UCSD-AML1 (cell line): Measurements from ENCODE around the gene USP12.
"Not testable (repeated sequence)": the region's sequence is repeated elsewhere in the genome, so short reads cannot be mapped to it uniquely, and the experiment has no call there.

ENCODE experiments used
- DNase-seq: peaks from one replicate; lab custom pipeline; 2025; ENCODE audit not compliant: unreplicated experiment; lab: John Stamatoyannopoulos, UW

The USP12 gene

DNA sequence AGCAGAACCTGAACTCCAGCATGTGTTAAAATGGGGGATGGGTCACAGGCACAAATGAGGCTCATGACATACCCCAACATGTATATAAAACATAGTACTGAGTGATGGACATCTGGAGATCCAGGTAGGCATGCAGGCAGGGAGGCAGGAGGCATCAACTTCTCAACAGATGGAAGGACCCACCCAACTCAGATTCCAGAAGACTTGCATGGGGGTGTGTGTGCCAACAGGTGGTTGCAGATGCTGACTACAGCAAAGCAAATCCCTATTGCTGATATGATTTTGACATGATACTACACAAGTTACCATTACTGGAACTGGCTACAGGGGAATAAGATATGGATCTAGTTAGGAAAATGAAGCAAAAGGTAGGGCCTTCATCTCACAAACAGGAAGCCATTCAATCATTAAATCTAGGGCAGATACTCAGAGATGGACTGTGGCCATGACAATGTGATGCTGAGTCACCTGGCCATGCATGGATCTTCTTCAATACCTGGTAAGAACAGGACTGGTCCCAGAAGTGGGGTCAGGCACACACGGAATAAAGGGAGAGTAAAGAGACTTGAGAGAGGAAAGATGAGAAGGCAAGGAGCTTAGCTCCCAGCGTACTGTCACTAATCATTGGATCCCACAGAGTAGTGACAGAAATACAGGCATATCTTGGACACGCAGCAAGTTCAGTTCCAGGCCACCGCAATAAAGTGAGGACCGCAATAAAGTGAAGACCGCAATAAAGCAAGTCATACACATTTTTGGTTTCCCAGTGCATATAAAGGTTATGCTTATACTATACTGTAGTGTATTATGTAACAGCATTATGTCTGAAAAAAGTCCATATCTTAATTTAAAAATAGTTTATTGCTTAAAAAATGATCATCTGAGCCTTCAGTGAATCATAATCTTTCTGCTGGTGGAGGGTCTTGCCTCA is 91.3 kb downstream of the USP12 start:
- DNase-seq: no peak

DNA sequence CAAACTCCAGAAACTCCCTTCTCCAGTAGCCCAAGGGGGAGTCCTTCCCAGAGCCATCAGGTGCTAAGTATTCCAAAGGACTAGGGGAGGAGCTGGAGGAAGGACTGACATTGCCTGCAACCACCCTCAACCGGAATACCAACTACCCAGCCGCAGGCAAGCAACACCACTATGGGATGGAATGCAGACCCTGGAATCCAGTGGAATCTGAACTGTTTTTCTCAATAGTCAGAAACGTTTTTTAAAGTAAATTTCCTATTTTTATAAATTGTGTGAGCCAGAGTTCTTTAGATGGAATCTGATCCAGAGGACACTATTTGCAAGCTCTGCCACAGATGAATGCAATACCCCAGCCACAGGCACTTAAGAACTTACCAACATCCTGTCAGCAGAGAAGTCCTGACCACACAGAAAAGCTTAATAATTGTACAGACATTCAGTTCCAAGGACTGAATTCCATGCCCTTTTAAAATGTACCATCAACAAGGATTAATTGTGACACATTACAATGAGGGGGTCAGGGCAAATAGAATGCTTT is 92.1 kb downstream of the USP12 start:
- no peak for DNase-seq

DNA sequence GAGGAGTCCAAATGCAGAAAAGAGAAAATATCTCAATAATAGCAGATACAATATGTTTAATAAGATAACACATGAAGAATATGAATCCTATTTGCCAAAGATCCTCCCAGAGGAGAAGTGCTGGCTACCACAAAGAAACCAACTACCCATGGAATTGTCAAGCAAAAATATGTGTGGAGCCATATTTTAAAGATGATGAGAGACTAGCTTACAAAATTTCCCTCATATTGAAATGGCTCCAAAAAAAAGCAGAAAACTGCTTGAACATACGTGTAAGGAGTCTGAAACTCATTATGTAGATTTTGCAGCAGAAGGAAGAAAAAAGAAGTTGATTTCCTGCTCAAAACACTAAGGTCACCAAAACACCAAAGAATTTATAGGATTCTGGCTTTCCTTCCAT is 94.2 kb downstream of the USP12 start:
- DNase-seq: no peak

DNA sequence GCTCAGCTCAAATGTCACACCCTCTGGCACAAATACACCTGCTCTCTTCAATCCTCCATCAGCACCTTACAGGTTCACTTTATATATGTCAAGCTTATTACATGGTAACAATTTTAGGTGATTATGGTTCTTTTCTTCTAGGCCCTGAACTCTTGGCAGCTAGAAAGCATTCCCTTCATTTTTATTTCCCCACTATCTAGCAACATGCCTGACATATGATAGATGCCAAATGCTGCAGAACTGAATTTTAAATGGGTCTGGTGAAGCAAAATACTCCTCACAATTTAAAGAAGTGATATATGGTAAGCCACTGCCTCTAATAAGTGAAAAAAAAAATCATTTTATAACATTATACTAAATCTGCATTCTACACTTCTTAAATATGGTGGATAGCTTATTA is 95.2 kb downstream of the USP12 start:
- DNase-seq: no peak

DNA sequence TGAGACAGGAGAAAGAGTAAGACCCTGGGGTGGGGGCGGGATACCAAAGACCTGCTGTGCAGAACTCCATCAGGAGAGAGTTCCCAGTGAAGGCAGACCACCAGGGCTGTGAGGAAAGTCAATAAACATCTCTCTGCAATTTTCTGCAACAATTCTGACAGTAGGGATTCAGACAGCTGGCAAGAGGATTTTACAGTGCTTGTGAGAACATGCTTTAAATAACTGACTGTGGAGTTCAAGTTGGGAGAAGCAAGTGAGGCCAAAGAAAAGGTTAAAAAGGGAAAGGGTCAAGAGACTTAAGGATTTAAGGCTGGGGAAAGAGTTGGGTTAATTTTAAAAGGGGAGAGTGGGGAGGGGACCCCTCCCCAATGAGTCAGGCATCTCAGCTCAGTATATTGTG is 98.4 kb downstream of the USP12 start:
- DNase-seq: no peak

DNA sequence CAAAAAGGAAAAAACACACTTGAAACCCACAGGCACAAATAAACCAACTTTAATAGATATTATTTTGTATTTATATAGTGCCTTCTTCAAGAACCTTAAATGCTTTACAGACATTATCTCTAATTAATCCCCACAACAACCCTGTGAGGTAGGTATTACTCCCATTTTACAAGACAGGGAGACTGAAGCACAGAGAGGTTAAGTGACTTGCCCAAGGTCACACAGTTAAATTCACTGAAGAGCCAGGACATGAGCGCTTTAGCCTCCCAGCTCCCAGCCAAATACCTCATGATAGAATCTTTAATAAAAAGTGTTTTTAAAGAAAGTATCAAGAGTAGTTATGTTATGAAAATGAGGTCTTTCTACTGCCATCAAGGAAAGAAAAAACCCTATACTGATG is 105.5 kb downstream of the USP12 start:
- not testable (repeated sequence) for DNase-seq

DNA sequence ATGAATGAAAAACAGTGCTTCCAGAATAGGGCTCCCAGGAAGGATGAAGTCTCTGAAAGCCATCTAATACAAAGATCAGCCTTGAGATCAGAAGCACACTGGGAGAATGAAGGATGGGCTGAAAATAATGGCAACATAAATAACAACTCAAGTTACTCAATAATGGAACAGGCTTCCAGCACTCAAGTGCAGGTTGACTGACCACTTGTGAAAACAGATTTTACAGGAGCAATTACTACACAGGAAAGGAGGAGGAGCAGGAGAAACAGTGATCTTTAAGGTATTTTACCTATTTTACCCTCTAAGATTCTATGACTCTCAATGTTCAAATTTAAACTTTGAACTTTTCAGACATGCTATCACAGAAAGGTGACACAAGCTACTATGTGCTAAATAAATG is 106.0 kb downstream of the USP12 start:
- DNase-seq: no peak

DNA sequence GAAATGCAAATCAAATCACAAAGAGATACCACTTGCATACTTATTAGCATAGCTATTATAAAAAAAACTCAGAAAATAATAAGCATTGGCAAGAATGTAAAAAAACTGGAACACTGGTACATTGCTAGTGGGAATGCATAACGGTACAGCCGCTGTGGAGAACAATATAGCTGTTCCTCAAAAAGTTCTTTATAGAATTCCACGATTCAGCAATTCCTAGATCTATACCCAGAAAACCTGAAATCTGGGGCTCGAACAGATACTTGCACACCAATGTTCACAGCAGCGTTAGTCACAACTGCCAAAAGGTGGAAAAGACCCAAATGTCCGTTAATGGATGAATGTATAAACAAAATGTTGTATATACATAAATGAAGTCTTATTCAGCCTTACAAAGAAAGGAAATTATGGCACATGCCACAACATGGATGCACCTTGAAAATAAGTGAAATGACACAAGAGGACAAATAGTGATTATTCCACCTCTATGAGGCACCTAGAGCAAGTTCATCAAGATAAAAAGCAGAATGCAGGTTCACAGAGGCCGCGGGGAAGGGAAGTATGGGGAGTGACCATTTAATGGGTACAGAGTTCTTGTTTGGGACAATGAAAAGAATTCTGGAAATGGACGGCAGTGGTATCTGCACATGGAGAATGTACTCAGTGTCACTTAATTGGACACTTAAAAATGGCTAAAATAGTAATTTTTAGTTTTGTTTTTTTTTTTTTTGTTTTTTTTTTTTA is 107.2 kb downstream of the USP12 start:
- no peak for DNase-seq

DNA sequence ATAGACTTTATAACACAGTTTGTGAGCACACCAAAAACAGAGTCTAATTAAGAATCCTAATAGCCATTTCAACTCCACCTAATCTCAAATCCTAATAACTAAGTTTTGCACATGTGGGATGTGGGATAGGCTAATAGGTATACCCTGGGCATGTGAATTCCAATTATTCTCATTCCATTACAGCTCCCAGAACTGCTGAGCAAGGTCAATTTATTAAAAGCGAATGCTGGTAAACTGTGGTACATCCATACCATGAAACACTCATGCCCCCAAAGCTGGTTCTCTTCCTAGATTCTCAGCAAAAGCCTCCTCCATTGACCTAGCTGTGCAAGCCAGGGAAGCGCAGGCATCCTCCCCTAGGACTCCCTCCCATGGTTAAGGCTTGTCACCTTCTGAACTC is 113.8 kb downstream of the USP12 start:
- no peak for DNase-seq

DNA sequence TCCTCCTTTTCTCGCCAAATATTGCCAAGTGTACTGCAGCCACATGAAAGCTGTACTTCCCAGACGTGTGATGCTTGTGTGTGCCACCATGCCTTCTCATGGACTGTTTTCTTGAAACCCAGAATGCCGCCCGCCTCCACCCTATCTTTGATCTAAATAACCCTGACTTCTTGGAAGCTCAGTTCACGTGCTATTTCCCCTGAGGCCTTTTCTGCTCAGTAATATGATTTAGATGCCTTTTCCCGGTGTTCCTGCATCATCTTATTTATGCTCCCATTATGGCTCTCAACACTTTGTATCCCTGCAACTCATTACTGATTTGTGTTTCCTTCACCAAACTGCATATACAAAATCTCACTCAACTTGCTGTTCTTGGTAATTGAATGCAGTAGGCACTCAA is 116.1 kb downstream of the USP12 start:
- DNase-seq: no peak

DNA sequence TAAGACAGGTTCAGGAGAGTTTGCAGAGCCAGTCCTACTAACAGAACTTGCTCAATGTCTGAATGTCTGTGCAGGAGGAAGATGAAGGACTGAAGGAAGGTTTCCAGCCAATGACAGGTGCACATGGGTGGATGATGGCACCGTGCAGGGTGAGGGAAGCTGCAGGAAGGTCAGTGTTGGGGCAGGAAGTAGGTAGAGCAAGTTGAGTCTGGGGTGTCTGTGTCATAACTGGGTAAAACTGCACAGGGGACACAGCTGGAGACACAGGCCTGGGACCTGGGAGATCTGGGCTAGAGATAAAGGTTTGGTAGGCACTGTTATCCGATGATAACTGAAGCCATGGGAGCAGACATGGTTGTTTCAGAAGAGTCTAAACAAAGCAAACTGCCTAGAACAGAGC is 116.9 kb downstream of the USP12 start:
- no peak for DNase-seq

DNA sequence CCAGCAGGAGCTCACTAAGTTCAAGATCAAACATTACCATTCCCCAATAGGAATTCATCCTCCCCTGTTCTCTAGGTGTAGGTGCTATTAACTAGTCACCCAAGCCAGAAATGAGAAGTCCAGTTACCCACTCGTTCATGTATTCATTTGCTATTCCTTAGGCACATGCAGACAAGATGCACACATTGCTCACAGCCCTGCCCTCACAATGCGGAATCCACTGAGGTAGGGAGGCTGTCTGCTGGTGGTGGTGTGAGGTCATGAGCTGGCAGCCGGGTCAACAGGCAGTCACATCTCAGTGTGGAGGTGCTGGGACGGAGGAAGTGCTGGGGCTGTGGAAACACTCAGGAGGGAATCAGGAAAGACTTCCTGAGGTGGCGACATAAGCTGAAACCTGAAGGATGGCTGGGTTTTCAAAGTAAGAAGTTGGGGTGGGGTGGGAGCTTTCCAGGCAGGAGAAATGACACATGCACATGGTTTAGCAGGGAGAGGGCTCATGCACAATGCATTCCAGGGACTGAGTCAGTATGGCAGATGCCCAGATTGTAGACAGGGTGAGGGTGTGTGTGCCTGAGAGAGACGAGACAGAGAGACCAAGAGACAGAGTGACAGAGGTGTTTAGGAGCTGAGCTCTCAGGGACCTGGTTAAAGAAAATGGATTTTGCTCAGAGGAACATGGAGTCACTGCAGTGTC is 117.6 kb downstream of the USP12 start:
- DNase-seq: no peak

DNA sequence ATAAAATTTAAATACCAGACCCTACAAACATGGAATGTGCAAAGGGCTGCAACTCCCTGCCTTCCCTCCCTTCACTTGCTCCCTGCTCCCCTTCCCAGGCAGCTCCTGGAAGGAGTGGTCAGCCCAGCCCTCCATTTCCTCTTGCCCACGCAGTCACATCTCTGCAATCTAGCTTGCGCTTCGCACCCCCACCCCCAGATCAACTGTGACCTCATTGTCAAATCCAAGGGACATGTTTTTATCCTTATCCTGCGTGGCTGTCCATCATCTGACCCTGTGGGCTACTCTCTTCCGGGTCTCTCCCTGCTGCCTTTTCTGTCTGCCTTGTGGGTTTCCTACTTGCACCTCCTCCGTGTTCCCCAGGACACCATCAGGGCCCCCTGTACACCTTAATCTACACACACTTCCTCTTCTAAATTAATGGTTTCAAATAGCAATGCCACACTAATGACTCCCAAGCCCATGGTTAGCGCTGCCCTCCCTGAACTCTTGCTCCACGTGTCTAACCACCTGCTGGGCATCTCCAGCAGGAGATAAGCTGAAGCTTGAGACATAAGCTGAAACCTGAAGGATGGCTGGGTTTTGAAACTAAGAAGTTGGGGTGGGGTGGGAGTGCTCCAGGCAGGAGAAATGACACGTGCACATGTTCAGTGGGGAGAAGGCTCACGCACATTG is 118.3 kb downstream of the USP12 start:
- peak; percentile 67 for DNase-seq

DNA sequence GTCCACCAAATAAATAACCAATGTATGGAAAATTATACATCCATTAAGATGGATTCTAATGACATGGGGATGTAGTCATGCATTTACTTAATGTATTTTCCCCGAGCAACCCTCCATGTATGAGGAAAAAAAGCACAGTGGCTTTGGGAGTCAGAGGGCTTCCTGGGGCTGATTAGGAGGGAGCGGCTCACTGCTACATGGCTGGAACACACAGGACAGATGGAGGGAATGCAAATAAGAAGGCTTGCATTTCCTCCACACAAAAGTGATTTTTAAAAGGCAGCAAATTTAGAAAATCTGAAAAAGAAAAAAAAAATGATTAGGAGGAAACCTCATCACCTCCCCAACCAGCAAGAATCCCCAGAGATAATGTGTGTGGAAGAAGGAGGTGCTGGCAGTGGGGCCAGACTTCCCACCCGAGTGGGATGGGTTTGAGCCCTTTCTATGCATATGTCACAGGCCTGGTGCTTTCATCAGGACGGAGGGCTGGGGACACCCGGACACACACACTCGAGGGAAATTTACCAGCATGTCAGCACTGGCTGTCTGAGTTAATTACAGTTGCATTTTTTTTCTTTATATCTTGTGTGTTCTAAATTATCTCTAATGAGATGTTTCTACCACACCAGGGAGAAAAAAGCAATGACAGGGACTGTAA is 118.9 kb downstream of the USP12 start:
- DNase-seq: no peak

DNA sequence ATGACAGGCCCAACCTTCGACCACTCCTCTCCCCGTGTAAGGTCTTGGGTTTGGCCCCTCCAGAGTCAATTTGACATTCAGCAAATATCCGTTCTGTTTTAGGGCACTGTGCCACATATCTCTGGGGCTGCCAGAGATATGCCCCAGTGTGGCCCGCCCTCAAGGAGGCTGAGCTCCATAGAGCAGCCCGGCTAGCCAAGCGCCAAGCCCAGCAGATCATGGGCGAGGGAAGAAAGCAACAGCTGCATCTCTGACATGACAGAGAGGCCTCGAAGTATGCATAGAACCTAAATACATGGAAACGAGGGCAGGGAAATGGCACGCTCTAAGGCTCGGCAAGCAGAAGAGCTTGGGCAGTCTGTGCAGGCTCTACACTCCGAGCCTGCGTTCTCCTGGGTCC is 124.5 kb downstream of the USP12 start:
- no peak for DNase-seq

DNA sequence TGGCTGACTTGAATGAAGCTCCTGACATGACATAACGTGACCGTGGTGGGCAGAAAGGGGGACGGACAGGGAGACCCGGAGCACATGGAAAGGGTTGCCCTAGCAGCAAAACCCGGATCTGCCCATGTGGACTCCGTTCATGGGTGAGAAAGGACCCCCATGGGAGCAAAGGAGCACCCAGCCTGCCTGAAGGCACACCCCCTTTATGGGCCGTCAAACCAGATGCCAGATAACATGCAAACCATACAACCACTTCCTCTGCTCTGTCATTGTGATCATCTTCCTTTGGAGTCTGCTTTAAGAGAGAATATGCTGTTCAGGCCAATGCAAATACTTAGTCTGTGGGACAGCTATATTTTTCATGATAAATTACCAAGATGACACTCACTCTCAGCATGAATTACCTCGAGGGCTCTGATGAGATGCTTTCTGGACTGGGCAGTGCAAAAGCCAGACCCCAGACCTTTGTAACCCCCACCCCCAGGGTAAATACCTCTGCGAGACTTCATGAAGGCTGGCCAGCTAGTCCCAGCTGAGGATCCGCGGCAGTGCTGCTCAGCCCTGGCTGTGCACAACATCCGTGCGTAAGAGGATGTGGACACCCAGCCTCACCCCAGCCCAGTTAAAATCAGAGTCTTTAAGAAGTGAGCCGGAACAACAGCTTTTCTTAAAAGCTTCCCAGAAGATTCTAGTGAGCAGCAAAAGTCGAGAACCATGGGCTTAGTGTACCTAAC is 126.6 kb downstream of the USP12 start:
- peak; percentile 36 for DNase-seq

DNA sequence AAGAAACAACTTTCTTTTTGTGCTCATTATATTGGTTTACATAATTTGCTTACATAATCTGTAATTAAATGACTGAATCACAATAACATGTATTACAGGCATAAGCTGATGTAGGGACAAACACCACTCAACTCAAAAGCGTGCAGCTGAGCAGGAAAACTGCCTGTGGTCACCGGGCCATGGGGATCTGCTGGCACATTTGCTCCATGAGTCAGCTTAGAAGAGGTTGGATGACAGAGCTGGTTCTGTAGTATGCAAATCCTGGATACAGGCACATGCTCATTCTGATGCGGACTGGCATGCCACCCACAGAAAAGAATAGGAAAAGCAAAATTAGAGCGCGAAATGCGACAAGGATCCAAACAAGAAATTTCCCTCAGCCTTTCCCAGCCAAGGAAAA is 128.6 kb downstream of the USP12 start:
- peak; percentile 74 for DNase-seq

DNA sequence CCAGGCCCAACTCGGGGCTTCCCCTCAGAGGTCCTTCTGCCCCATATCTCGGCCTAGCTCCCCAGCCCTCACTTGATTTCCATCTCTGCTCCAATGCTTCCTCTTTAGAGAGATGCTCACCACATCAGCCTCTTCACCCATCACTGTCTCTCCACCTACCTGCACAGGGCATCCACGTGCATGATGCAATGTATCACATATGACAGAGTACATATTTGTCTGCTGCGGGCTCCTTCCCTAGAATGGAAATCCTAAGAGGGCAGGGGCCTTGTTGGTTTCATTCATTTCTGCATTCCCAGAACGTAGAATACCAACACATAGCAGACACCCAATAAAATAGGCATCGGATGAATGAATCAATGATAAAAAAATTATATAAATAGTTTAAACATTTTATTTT is 130.3 kb downstream of the USP12 start:
- no peak for DNase-seq

DNA sequence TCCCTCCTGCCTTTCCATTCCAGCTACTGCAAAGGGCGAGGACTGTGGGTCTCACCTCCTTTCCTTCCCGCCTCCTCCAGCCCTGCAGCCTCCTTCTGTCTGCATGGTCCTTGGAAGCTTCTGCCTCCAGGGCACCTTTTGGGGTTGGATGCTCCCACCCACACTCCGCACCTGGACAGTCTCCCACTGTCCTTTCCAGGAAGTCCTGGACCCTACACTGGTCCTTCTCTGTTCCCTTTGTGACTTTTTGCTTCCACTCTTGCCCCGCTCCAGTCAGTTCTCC is 130.8 kb downstream of the USP12 start:
- no peak for DNase-seq

DNA sequence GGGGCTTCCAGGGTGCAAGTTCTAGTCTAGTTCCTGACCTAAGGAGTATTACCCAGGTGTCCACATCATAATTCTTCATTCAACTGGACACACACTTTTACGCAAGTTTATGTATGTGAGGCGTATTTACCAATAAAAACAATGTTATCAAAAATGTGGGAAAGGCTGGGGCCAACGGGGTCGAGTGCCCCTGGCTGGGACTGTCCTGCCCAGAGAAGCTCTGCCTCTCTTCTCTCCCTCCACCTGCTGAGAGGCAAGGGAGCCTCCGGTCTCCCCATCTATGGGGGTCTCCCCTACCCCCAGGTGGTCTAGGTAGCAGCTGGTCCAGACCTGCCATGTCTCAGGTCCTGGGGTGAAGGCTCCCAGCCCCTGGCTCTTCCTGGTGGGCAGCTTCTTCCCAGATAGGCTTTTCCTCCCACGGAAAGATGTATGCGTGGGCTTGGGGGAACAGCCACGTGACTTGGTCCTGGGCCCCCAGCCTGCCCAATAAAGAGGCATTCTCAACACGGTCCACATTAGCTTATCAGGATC is 132.4 kb downstream of the USP12 start:
- no peak for DNase-seq
